Breast epithelium (tissue), 4 donors: ENCODE measurements around the gene NOL4L. TPM values are rescaled to one million over a fixed set of nuclear protein-coding genes. Genes with fewer than 3 reads are reported as not detected.

Experiments
- DNase-seq, 2 donors: peaks; one replicate each; pipeline ENCODE4 v3.0.0-alpha.2; 2019; ENCODE audit warnings: low spot score in 2 of 2
- H3K27ac ChIP-seq, 2 donors: fragments of 200-600 bp; sonication (generic) in 1 of 2; one replicate each; pipeline ENCODE4 v1.5.1; 2016 to 2019; ENCODE audit warnings: mild to moderate bottlenecking in 1 of 2
- H3K27me3 ChIP-seq, 2 donors: fragments of 200-600 bp; sonication (generic) in 1 of 2; one replicate each; pipeline versions ENCODE4 v1.5.1 to v1.6.0; 2017 to 2019; ENCODE audit warnings: control low read depth in 1 of 2, mild to moderate bottlenecking in 1 of 2
- H3K36me3 ChIP-seq: fragments of 200-600 bp; one replicate; pipeline ENCODE4 v1.5.1; 2019
- H3K4me1 ChIP-seq, 2 donors: fragments of 200-600 bp; sonication (generic); one replicate each; pipeline ENCODE4 v1.5.1; 2016 to 2019; ENCODE audit warnings: control low read depth in 1 of 2
- H3K4me3 ChIP-seq, 3 donors: fragments of 200-600 bp; sonication (generic); 1 replicate in 2 of 3; 2 replicates in 1 of 3; pipeline ENCODE4 v1.5.1; 2016 to 2019; ENCODE audit warnings: mild to moderate bottlenecking in 3 of 3, moderate library complexity in 2 of 3
- H3K9me3 ChIP-seq, 2 donors: fragments of 200-600 bp; sonication (generic) in 1 of 2; one replicate each; pipeline ENCODE4 v1.5.1; 2016 to 2019; ENCODE audit warnings: control low read depth in 1 of 2
- POLR2A ChIP-seq: fragments of 450-650 bp; IDR thresholded peaks from one replicate; pipeline ENCODE4 v1.6.1; 2016; ENCODE audit warnings: antibody characterized with exemption, mild to moderate bottlenecking, moderate library complexity
- POLR2AphosphoS5 ChIP-seq, 3 donors: sonication (generic); formaldehyde crosslinking; IDR thresholded peaks; one replicate each; pipeline ENCODE4 v1.6.1; 2017; ENCODE audit warnings: antibody characterized with exemption in 3 of 3
- intact Hi-C: fragments of 100-400 bp; cut with DNase I; formaldehyde crosslinking; loops from one replicate; pipeline ENCODE4 v1.15.1; 2023; ENCODE audit warnings: low total_unique reads
- total RNA-seq, 3 donors: library from RNA; depleted of rRNA; stranded (reverse); fragments of >200 nt; gene quantifications; one replicate each; pipeline ENCODE4 v1.1.0, GENCODE V29; 2016
- TF ChIP-seq, protein P1 (sequence below), 3 donors: fragments of 450-650 bp; IDR thresholded peaks; one replicate each; pipeline ENCODE4 v1.5.1; 2016 to 2017; ENCODE audit warnings: antibody characterized with exemption in 3 of 3, mild to moderate bottlenecking in 3 of 3, moderate library complexity in 3 of 3

The NOL4L gene
- total RNA-seq, 3 donors from 2014 or later, result 3.7 to 18.4 (median 15.8) TPM

DNA sequence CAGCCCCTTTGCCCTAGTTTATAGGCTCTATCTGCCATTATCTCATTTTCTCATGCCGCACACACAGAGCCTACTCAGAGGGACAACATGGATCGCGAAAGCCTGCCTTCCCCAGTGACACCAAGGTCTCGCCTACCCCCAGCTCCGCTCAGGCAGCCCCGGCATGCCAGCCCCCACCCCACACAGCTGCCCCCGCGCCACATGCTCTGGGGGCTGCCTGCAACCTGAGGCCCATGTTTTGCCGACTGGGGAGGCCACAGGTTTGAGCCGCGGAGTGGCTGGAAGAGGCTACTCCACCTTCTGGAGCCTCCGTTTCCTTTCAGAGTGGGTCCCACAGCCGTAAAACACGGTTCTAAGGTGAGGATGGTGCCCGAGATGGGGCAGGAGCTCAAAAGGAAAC lies 124.9 kb downstream of the NOL4L start:
- Histone ChIP-seq H3K4me1 (peaks cover 7 to 27% of the 10 kb centered on the region in 2 donors), H3K27ac (no peak overlapping the region), H3K27me3 (no peaks in the 10 kb centered on the region), H3K4me3 (no peak overlapping the region), H3K36me3 (no peaks in the 10 kb centered on the region), H3K9me3 (no peaks in the 10 kb centered on the region)
- TF ChIP-seq, protein P1, sequence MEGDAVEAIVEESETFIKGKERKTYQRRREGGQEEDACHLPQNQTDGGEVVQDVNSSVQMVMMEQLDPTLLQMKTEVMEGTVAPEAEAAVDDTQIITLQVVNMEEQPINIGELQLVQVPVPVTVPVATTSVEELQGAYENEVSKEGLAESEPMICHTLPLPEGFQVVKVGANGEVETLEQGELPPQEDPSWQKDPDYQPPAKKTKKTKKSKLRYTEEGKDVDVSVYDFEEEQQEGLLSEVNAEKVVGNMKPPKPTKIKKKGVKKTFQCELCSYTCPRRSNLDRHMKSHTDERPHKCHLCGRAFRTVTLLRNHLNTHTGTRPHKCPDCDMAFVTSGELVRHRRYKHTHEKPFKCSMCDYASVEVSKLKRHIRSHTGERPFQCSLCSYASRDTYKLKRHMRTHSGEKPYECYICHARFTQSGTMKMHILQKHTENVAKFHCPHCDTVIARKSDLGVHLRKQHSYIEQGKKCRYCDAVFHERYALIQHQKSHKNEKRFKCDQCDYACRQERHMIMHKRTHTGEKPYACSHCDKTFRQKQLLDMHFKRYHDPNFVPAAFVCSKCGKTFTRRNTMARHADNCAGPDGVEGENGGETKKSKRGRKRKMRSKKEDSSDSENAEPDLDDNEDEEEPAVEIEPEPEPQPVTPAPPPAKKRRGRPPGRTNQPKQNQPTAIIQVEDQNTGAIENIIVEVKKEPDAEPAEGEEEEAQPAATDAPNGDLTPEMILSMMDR (IDR thresholded peaks at IDR 0.05), result no peak
- TF ChIP-seq POLR2A, result no peak
- TF ChIP-seq POLR2AphosphoS5 (IDR thresholded peaks at IDR 0.05), result no peak
- no peak for DNase-seq
- intact Hi-C loops, result no loop called here

DNA sequence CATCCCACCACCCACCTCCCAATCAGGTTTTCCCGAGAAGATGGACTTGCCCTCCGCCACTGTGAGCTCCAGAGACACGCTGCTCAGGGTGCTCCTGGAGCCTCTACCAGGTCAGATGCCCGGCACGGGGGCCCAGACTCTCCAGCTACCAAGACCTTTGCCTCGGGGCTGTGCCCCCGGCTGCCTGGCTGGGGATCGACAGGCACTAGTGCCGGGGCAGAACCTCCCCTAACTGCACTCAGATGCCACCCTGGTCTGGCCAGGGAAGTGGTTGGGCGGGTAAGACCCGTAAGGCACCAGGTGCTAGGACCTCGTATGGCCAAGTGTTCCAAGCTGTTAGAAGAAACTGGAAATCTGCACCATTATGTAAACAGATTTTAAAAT lies 126.3 kb downstream of the NOL4L start:
- Histone ChIP-seq H3K27me3 (no peaks in the 10 kb centered on the region), H3K9me3 (no peaks in the 10 kb centered on the region), H3K36me3 (no peaks in the 10 kb centered on the region), H3K4me3 (no peak overlapping the region), H3K4me1 (peaks cover 7 to 13% of the 10 kb centered on the region in 2 donors), H3K27ac (no peak overlapping the region)
- intact Hi-C loops, result no loop called here
- no peak for TF ChIP-seq POLR2AphosphoS5 (IDR thresholded peaks at IDR 0.05)
- TF ChIP-seq, protein P1 (IDR thresholded peaks at IDR 0.05), result no peak
- no peak for TF ChIP-seq POLR2A
- DNase-seq, result no peak

DNA sequence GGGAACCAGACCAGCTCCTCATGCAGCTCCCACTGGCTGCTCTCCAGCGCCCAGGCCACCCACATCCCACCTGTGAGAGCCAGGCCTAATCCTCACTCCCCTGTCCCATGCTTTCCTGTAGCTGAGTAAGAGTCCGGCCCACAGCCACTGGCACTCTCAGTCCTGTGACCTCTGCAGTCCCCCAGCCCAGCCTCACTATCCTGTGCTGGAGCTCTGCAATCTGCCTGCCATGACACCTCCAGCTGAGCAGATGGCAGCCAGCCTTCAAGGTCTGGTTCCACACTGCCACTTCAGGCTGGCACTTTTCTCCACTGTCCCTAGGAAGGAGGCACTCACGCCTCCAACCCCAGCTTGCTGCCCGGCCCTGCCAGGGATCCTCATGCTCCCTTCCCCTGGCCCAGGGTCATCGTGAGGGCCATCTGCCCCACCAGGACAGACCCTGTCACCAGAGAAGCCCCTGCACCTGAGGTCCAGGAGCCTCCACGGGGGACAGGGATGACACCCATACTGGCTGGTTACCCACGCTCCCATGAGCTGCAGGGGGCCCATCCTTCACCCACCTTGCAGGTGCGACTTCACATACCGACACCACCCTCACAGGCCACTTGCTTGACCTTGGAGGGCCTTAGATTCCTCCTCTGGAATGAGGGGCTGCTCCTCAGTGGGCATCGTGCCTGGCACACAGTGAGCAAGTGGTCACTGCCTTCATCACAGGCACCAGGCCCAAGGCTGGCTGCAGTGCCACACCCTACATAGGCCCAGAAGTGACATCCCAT lies 126.9 kb downstream of the NOL4L start:
- TF ChIP-seq POLR2AphosphoS5 (IDR thresholded peaks at IDR 0.05) (no peak), POLR2A (no peak)
- TF ChIP-seq, protein P1 (IDR thresholded peaks at IDR 0.05), result no peak
- DNase-seq, result no peak
- peak overlapping the region in 1 of 3 donors; percentile 67 for H3K4me3 ChIP-seq

DNA sequence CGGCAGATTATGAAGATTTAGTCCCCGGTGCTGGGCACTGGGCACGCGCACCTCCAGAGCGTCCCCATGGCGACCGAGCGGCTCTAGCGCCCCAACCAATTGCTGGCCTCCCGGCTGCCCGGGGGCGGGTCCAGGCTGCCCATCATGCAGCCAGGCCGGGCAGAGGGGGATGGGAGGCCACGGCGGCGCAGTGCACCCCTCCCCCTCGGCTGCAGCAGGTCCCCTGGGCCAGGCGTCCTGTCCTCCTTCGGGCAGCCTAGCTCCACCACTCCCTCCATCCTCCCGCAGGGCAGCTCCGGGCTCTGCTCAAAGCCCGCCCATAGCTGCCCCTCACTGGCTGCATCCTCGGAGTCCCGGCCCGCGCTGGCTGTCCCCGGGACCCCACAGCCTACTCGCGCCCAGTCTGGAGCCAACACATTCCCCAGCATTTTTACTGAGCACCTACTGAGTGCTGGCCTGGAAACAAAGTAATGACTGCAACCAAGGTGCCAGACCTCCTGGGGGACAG lies 127.6 kb downstream of the NOL4L start:
- intact Hi-C loops, result no loop called here
- no peak for TF ChIP-seq POLR2AphosphoS5 (IDR thresholded peaks at IDR 0.05)
- no peak for TF ChIP-seq POLR2A
- TF ChIP-seq, protein P1 (IDR thresholded peaks at IDR 0.05), result no peak

More for the DNA sequence above, 126.9 kb downstream of the NOL4L start:
- no peaks in the 10 kb centered on the region for H3K9me3 ChIP-seq
- no peak overlapping the region for H3K27ac ChIP-seq
- intact Hi-C loops, result no loop called here
- peaks cover under 1% of the 10 kb centered on the region for H3K36me3 ChIP-seq
- peaks cover 7 to 8% of the 10 kb centered on the region in 2 donors for H3K4me1 ChIP-seq
- no peaks in the 10 kb centered on the region for H3K27me3 ChIP-seq

DNA sequence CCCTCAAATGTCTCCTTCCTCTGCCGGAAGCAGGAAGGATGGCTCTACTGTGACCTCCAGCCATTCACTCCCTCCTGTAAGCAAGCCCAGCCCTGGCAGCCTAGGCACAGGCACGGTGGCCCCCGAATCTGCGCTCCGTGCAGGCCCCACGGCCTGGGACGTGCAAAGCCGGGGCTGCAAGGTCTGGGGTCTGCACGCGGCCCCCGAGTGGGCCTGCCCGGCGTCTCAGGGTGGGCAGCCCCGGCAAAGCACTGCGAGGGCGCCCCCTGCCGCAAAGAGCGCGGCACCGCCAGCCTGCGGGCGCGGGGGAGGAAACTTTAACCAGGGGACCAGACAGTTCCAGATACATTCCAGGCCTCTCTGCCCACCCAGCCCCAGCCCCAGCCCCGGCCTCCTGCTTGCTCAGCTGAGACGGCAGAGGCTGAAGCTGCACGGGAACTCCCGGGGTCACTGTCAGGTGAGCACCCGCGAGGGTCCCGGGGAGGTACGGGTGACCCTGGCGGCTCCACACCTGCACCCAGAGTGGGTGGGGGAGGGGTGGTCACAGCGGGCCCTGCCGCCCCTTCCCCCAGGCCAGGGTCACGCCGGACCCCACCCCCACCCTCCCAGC lies 128.2 kb downstream of the NOL4L start:
- Histone ChIP-seq H3K9me3 (no peaks in the 10 kb centered on the region), H3K27me3 (no peaks in the 10 kb centered on the region), H3K4me1 (peaks cover 7% of the 10 kb centered on the region in 2 donors), H3K4me3 (peak overlapping the region; percentile 35 to 67 (median 48)), H3K36me3 (peaks cover 9% of the 10 kb centered on the region), H3K27ac (peak overlapping the region; percentile 33 to 55)
- intact Hi-C loops, result no loop called here
- TF ChIP-seq, protein P1 (IDR thresholded peaks at IDR 0.05), result peak in 2 of 3 donors; percentile 34 to 50
- TF ChIP-seq POLR2A (no peak), POLR2AphosphoS5 (IDR thresholded peaks at IDR 0.05) (no peak)
- no peak for DNase-seq

More for the DNA sequence above, 127.6 kb downstream of the NOL4L start:
- no peaks in the 10 kb centered on the region for H3K9me3 ChIP-seq
- DNase-seq, result no peak
- peak overlapping the region; percentile 35 to 67 (median 48) for H3K4me3 ChIP-seq
- peak overlapping the region in 1 of 2 donors; percentile 55 for H3K27ac ChIP-seq
- H3K36me3 ChIP-seq, result peaks cover 8% of the 10 kb centered on the region
- no peaks in the 10 kb centered on the region for H3K27me3 ChIP-seq
- peaks cover 7% of the 10 kb centered on the region in 2 donors for H3K4me1 ChIP-seq
